Central memory CD8-positive, alpha-beta T cell (primary cell): ENCODE data around the gene SUV39H1.
A peak's percentile ranks its signal among the peaks of the same experiment; 100 is the strongest.

Experiments
- ATAC-seq: fragments of 150-1000 bp; cut with Tn5 transposase; replicated peaks from 2 replicates; pipeline ENCODE4 v1.10.0; 2022; ENCODE audit warnings: mild to moderate bottlenecking, moderate FRiP score, moderate number of reproducible peaks; ENCODE audit not compliant: poor library complexity, severe bottlenecking; ENCODE audit errors: extremely low read depth
- DNase-seq, 2 donors: peaks; one replicate each; pipeline ENCODE4 v3.0.0; 2021; ENCODE audit warnings: low spot score in 2 of 2
- H3K27ac Mint-ChIP-seq: one replicate; pipeline ENCODE4 v1.8.0; 2022; ENCODE audit warnings: low read depth, mild to moderate bottlenecking, moderate library complexity, mixed read lengths
- H3K27me3 Mint-ChIP-seq: one replicate; pipeline ENCODE4 v1.8.0; 2022; ENCODE audit warnings: mixed read lengths
- H3K36me3 Mint-ChIP-seq: one replicate; pipeline ENCODE4 v1.8.0; 2022; ENCODE audit warnings: mild to moderate bottlenecking, moderate library complexity, mixed read lengths; ENCODE audit not compliant: insufficient read depth
- H3K4me1 Mint-ChIP-seq: one replicate; pipeline ENCODE4 v1.8.0; 2022; ENCODE audit warnings: mixed read lengths
- H3K4me3 Mint-ChIP-seq: one replicate; pipeline ENCODE4 v1.8.0; 2022; ENCODE audit warnings: mild to moderate bottlenecking, moderate library complexity, mixed read lengths
- H3K9me3 Mint-ChIP-seq: one replicate; pipeline ENCODE4 v1.8.0; 2022; ENCODE audit warnings: mixed read lengths

The SUV39H1 gene

GRCh38 chrX:48705871-48706270, 9.3 kb downstream of the SUV39H1 start:
- H3K4me1 Mint-ChIP-seq = peaks cover 23% of the 10 kb centered on the region
- DNase-seq (no peak), ATAC-seq (no peak)
- no peaks in the 10 kb centered on the region for H3K27me3 Mint-ChIP-seq
- no peak overlapping the region for H3K4me3 Mint-ChIP-seq
- H3K9me3 Mint-ChIP-seq = no peaks in the 10 kb centered on the region
- peak overlapping the region; percentile 69 for H3K27ac Mint-ChIP-seq
- H3K36me3 Mint-ChIP-seq = peaks cover 17% of the 10 kb centered on the region

- H3K27ac Mint-ChIP-seq = no peak overlapping the region
- ATAC-seq (no peak), DNase-seq (no peak)
- no peaks in the 10 kb centered on the region for H3K27me3 Mint-ChIP-seq
- no peaks in the 10 kb centered on the region for H3K9me3 Mint-ChIP-seq
- peaks cover 47% of the 10 kb centered on the region for H3K4me1 Mint-ChIP-seq
- no peak overlapping the region for H3K4me3 Mint-ChIP-seq
- H3K36me3 Mint-ChIP-seq = peaks cover 28% of the 10 kb centered on the region
Measured at GRCh38 chrX:48709522-48710112, 13.1 kb downstream of the SUV39H1 start.

DNA sequence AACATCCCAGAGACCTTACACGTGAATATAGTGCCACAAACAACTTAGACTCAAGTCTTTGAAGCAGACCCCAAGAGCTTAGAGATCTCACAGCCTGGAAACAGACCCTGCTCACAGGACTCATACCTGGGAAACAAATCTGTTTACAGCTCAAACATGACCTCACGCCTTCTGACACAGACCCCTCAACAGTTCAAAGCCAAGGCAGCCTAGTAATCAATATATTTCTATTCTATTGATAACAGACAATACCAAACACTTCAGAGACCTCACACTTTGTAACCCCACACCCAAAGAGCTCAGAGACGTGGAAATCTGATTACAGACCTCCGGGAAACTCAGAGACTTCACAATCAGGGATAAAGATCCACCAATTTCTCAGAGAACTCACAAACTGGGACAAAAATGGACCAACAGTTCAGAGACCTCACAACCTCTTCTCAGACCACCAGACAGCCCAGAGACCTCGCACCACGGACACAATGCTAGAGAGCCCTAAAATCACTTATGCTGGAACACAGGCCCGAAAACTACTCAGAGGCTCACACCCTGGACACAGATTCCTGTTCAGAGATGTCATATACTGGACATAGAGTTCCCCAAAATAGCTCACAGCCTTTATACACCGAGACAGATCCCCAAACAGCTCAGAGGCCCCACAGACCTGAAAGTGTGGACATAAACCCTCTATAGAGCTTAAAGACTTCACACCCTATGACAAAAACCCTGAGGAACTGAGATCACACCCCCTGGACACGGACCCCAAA, 14.8 kb downstream of the SUV39H1 start:
- Mint-ChIP-seq H3K4me3 (peak overlapping the region; percentile 61), H3K27me3 (no peaks in the 10 kb centered on the region), H3K27ac (peak overlapping the region; percentile 90), H3K4me1 (peaks cover 59% of the 10 kb centered on the region), H3K9me3 (no peaks in the 10 kb centered on the region), H3K36me3 (peaks cover 26% of the 10 kb centered on the region)
- ATAC-seq = no peak
- no peak for DNase-seq

- Mint-ChIP-seq H3K4me3 (peak overlapping the region; percentile 61), H3K4me1 (peaks cover 66% of the 10 kb centered on the region), H3K36me3 (peaks cover 27% of the 10 kb centered on the region), H3K27me3 (no peaks in the 10 kb centered on the region), H3K9me3 (no peaks in the 10 kb centered on the region), H3K27ac (peak overlapping the region; percentile 90)
- no peak for ATAC-seq
- no peak for DNase-seq
Measured at GRCh38 chrX:48711929-48712505, 15.5 kb downstream of the SUV39H1 start.

DNA sequence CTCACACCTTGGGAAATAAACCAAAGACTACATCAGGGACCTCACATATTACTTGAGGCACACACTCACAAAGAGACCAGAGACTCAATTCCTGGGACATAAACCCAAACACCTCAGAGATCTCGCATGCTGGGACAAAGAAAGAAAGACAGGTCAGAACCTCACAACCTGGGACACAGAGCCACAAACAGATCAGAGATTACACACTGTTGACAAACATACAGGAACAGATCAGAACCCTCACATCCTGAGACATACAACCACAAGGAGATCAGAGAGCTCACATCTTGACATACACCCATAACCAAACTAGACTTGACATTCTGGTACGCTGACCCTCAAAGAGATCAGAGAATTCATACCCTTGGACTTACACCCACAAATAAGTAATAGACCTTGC, 17.3 kb downstream of the SUV39H1 start:
- peak overlapping the region; percentile 90 for H3K27ac Mint-ChIP-seq
- ATAC-seq (peak; percentile 41), DNase-seq (peak in 1 of 2 donors; percentile 22)
- peaks cover 25% of the 10 kb centered on the region for H3K36me3 Mint-ChIP-seq
- H3K4me1 Mint-ChIP-seq = peaks cover 79% of the 10 kb centered on the region
- no peaks in the 10 kb centered on the region for H3K27me3 Mint-ChIP-seq
- H3K9me3 Mint-ChIP-seq = peaks cover 5% of the 10 kb centered on the region
- peak overlapping the region; percentile 61 for H3K4me3 Mint-ChIP-seq

- H3K4me3 Mint-ChIP-seq = peak overlapping the region; percentile 61
- H3K27me3 Mint-ChIP-seq = no peaks in the 10 kb centered on the region
- peaks cover 24% of the 10 kb centered on the region for H3K36me3 Mint-ChIP-seq
- peaks cover 5% of the 10 kb centered on the region for H3K9me3 Mint-ChIP-seq
- peak overlapping the region; percentile 90 for H3K27ac Mint-ChIP-seq
- peaks cover 84% of the 10 kb centered on the region for H3K4me1 Mint-ChIP-seq
- ATAC-seq (peak; percentile 5), DNase-seq (no peak)
Measured at GRCh38 chrX:48714573-48714972, 18.0 kb downstream of the SUV39H1 start.

DNA sequence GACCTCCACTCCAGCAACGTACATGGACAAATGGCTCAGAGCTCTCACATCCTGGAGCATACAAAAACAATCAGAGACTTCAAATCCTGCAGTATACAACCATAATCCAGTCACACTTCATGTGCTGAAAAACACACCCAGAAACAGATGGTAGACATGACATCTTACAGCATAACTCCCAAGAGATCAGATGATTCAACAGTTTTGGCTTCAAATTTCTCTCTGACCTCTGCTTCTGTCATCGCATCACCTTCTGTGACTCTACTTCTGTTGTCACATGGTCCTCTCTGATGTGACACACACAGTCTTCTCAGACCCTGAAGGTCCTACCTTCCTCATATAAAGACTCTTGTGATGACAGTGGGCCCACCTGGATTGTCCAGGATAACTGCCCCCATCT, 18.5 kb downstream of the SUV39H1 start:
- Mint-ChIP-seq H3K4me3 (peak overlapping the region; percentile 61), H3K27me3 (no peaks in the 10 kb centered on the region), H3K9me3 (peaks cover 5% of the 10 kb centered on the region), H3K36me3 (peaks cover 24% of the 10 kb centered on the region), H3K4me1 (peaks cover 84% of the 10 kb centered on the region), H3K27ac (peak overlapping the region; percentile 90)
- ATAC-seq (no peak), DNase-seq (no peak)

DNA sequence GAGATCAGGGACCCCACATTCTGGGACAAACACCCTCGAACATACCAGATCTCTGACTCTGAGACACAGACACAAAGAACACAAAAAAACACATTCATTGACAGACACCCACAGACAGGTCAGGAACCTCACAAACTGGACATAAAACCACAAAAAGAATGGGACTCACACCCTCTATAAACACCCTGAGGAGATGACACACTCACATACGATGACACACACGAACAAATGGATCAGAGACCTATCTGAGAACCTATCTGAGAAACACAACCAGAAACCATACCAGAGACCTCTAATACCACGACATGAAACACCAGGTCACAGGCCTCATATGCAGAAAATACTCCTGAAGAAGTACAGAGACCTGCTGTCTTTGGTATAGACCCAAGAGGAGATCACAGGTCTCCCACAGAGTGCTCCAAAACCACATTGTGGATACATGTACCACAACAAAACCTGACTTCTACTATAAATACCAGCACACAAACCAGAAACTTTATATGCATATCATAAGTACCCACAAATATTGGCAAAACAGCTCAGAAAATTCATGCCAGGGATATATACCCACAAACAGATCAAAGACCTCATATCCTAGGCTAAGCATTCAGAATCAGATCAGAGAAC, 19.5 kb downstream of the SUV39H1 start:
- H3K9me3 Mint-ChIP-seq = peaks cover 5% of the 10 kb centered on the region
- no peaks in the 10 kb centered on the region for H3K27me3 Mint-ChIP-seq
- H3K36me3 Mint-ChIP-seq = peaks cover 23% of the 10 kb centered on the region
- DNase-seq (no peak), ATAC-seq (no peak)
- peak overlapping the region; percentile 90 for H3K27ac Mint-ChIP-seq
- H3K4me1 Mint-ChIP-seq = peaks cover 79% of the 10 kb centered on the region
- H3K4me3 Mint-ChIP-seq = peak overlapping the region; percentile 58

- no peaks in the 10 kb centered on the region for H3K27me3 Mint-ChIP-seq
- ATAC-seq (peak; percentile 61), DNase-seq (no peak)
- peaks cover 39% of the 10 kb centered on the region for H3K4me1 Mint-ChIP-seq
- no peak overlapping the region for H3K27ac Mint-ChIP-seq
- no peak overlapping the region for H3K4me3 Mint-ChIP-seq
- H3K9me3 Mint-ChIP-seq = peaks cover 5% of the 10 kb centered on the region
- H3K36me3 Mint-ChIP-seq = peaks cover 5% of the 10 kb centered on the region
Measured at GRCh38 chrX:48719958-48720357, 23.4 kb downstream of the SUV39H1 start.

GRCh38 chrX:48720577-48721250, 24.2 kb downstream of the SUV39H1 start:
- peaks cover 5% of the 10 kb centered on the region for H3K9me3 Mint-ChIP-seq
- peaks cover 6% of the 10 kb centered on the region for H3K36me3 Mint-ChIP-seq
- H3K4me3 Mint-ChIP-seq = no peak overlapping the region
- no peaks in the 10 kb centered on the region for H3K27me3 Mint-ChIP-seq
- H3K4me1 Mint-ChIP-seq = peaks cover 34% of the 10 kb centered on the region
- ATAC-seq = peak; percentile 76
- no peak for DNase-seq
- H3K27ac Mint-ChIP-seq = no peak overlapping the region

DNA sequence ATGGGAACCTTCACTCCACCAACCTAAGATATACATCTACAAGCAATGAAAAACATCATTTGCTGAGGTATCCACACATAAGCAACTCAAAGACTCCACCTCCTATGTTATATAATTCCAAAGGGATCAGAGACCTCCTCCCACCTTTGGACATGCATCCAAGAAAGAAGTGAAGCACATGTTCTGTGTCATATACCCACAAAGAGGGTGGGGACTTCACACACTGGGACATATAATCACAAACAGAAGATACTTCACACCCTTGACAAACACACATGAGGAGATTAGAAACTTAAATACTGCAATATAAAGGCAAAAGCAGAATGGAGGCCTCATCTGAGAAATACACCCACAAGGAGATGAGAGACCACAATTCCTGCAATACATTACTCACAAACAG, 25.4 kb downstream of the SUV39H1 start:
- no peak overlapping the region for H3K27ac Mint-ChIP-seq
- ATAC-seq (no peak), DNase-seq (no peak)
- peaks cover 32% of the 10 kb centered on the region for H3K4me1 Mint-ChIP-seq
- H3K27me3 Mint-ChIP-seq = no peaks in the 10 kb centered on the region
- peaks cover 5% of the 10 kb centered on the region for H3K9me3 Mint-ChIP-seq
- peaks cover 3% of the 10 kb centered on the region for H3K36me3 Mint-ChIP-seq
- H3K4me3 Mint-ChIP-seq = no peak overlapping the region

GRCh38 chrX:48726596-48726995, 30.1 kb downstream of the SUV39H1 start:
- peaks cover 5% of the 10 kb centered on the region for H3K36me3 Mint-ChIP-seq
- DNase-seq = no peak
- H3K4me1 Mint-ChIP-seq = peaks cover 34% of the 10 kb centered on the region
- no peaks in the 10 kb centered on the region for H3K27me3 Mint-ChIP-seq
- H3K4me3 Mint-ChIP-seq = no peak overlapping the region
- ATAC-seq = no peak
- H3K27ac Mint-ChIP-seq = peak overlapping the region; percentile 41
- no peaks in the 10 kb centered on the region for H3K9me3 Mint-ChIP-seq
